COLO668 (cell line): ENCODE data around the gene NR1I2.

Experiments used
- DNase-seq: peaks from one replicate; lab custom pipeline; 2025; ENCODE audit not compliant: unreplicated experiment; lab: John Stamatoyannopoulos, UW

NR1I2 gene

DNA sequence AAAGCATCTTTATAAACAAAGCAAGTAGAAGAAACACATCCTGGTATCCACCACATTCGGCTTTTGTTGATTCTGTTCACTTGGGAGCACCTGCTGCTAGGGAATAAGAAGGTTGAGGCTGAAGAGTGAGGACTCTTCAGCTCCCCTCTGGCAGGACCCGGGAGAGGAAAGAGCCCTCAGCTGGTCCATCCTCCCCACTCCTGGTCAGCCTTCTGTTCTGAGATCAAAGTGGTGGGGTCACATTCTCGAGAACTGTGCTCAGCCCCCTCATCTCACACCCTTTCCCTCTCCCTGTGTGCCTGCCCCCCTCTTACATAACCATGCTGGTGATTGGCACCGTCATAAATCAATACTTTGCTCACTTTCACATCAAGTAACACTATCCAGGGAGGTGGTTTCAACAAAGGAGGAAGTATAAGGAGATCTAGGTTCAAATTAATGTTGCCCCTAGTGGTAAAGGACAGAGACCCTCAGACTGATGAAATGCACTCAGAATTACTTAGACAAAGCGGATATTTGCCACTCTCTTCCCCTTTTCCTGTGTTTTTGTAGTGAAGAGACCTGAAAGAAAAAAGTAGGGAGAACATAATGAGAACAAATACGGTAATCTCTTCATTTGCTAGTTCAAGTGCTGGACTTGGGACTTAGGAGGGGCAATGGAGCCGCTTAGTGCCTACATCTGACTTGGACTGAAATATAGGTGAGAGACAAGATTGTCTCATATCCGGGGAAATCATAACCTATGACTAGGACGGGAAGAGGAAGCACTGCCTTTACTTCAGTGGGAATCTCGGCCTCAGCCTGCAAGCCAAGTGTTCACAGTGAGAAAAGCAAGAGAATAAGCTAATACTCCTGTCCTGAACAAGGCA lies at the start of gene NR1I2:
NR1I2 (plus strand) TSS at position 772 of the 869 bp plus-strand sequence.
- no peak for DNase-seq

DNA sequence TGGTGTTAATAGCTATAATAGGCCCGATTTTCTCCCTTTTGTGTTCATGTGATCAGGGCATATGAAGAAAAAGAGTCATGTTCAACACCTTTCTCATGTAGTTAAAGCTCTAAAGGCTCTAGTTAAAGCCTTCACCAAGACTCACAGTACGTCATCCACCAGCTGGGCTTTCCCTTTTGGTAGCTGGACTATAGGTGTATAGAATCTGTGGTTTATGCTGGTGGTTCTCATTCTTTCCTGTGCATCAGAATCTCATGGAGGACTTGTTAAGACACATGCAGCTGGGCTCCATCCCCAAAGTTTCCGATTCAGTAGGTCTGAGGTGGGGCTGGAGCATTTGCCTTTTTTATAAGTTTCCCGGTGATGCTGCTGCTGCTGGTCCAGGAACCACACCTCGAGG lies 48.1 kb upstream of the NR1I2 start:
- DNase-seq: no peak

DNA sequence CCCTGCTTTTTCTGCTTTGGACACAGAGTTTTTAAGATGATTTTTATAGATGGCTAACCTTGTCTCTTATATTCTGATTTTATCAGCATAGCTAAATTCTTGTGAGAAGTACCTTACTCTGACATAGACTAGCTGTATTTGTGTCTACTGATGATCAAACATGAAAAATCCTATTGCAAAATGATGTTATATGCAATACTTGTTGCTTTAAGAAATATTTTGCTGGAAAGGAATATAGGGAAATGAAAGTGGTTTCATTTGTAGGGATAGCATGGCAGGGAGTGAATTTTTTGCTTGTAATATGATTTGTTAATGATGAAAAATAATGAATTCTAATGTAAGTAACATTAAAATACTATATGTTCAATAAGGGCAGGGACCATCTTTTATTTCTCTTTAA lies 43.2 kb upstream of the NR1I2 start:
- no peak for DNase-seq

GRCh38 chr3:119741657-119742590 lies 40.0 kb upstream of the NR1I2 start:
- no peak for DNase-seq

DNA sequence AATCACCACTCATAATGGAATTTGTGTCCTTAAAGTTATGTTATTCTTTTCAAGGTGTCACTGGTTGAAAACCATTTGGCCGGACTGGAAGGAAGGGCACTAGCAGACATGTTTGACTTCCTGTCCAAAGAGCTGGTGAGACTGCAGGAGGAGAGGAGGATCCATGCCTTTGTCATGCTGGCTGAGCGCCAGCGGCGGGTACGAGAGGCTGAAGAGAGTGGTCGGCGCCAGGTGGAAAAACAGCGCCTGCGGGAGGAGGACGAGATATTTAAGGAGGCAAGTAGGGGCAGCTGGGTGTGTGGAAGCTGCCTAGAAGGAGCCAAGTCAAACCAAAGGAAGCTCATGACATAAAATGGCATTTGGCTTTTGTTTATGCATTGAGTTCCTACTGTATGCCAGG lies 38.0 kb upstream of the NR1I2 start:
- DNase-seq: no peak

DNA sequence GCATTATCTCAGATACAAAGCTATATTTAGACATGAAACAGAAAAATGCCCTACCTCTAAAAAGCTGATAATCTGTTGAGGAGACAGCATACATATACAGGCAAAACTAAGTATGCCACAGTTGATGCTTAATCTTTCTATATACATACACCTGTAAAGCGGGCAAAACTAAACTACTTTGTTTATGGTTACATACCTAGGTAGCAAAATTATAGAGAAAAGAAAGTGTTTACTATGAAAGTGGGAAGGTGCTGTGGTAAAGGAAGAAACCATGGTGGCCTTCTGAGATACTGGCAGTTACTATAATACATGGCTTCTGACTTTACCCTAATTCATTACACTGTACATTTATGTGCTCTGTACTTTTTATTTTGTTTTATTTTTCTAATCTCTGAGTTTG lies 36.0 kb upstream of the NR1I2 start:
- DNase-seq: no peak

DNA sequence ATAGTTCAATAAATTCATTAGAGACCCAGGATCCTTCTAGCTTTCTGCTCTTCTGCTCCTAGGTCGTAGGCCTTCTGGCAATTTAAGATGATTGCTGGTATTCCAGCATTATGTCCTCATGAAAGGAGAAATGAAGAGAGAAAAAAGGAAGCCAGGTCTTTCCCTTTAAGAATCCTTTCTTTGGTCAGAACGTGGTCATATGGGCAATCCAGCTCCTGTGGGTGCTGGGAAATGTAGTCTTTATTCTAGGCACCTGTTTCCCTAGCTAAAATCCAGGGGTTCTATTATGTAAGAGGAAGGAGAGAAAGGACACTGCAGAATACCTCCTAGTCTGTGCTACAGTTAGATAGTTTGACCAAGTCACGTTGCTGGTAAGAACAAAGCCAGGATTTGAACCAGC lies 35.5 kb upstream of the NR1I2 start:
- DNase-seq: no peak

DNA sequence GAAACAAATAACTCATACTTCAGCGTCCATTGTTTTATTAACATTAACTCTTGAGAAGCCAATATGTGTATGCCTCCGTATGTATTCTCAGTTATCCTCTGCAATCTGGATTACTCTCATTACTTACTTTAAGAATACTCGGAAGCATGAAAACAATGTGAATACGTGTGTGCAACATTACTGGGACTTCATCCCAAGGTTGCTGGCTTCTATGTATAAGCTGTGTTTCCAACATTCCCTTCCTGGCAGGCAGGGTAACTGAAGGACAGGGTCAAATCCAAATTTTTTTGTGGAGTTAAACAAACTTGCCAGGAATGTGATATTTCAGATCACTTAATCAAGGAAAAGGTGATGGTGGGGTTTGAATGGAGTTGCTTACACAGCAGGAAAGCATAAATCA lies 34.5 kb upstream of the NR1I2 start:
- DNase-seq: no peak

- DNase-seq: no peak
These were observed 32.9 kb upstream of the NR1I2 start for GRCh38 chr3:119748991-119749390.

GRCh38 chr3:119751423-119751822 lies 30.5 kb upstream of the NR1I2 start:
- DNase-seq: no peak

DNA sequence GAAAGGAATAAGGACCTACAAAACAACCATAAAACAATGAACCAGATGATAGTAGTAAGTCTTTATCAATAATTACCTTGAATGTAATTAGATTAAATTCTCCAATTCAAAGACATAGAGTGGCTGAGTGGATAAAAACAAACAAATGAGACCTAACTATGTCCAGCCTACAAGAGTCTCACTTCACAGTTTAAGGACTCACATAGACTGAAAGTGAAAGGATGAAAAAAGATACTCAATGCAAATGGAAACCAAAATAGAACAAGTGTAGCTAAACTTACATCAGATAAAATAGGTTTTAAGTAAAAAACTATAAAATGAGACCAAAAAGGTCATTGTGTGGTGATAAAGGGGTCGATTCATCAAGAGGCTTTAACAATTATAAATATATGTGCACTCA lies 21.9 kb upstream of the NR1I2 start:
- no peak for DNase-seq

DNA sequence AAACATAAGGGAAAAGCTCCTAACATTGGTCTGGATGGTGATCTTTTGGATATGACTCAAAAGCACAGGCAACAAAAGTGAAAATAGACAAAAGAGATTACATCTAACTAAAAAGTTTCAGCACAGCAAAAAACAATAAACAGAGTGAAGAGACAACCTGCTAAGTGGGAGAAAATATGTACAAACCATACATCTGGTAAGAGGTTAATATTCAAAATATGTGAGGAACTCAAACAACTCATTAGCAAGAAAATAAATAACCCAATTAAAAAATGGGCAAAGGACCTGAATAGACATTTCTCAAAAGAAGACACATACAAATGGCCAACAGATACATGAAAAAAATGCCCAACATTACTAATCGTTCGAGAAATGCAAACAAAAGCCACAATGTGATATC lies 19.0 kb upstream of the NR1I2 start:
- DNase-seq: no peak

DNA sequence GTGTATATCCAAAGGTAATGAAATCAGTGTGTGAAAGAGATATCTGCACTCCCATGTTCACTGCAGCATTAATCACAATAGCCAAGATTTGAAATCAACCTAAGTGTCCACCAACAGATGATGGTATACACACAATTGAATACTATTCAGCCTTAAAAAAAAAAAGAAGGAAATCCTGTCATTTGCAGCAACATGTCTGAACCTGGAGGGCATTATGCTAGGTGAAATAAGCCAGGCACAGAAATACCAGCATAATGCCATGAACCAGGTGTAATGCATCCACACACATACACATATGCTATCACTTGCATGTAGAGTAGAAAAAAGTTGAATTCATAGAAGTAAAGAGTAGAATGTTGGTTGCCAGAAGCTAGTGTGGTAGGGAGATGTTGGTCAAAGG lies 18.4 kb upstream of the NR1I2 start:
- DNase-seq: no peak

DNA sequence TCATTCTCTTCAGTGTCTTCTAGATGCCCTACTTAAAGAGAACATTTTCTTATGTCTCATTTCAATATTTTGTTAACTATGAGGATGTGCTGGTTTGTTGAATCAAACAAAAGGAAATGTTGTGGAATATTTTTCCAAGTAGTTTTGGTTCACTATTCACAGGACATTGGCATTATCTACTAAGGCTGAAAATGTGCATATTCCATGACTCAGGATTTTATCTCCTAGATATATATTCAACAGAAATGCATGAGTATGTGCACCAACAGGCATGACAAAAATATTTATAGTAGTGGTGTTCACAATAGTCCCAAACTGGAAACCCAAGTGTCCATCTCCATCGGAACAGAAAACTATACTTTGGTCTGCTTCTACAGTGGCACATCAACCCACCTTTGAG lies 16.7 kb upstream of the NR1I2 start:
- DNase-seq: no peak

- no peak for DNase-seq
These were observed 13.8 kb upstream of the NR1I2 start for GRCh38 chr3:119767936-119768601.

DNA sequence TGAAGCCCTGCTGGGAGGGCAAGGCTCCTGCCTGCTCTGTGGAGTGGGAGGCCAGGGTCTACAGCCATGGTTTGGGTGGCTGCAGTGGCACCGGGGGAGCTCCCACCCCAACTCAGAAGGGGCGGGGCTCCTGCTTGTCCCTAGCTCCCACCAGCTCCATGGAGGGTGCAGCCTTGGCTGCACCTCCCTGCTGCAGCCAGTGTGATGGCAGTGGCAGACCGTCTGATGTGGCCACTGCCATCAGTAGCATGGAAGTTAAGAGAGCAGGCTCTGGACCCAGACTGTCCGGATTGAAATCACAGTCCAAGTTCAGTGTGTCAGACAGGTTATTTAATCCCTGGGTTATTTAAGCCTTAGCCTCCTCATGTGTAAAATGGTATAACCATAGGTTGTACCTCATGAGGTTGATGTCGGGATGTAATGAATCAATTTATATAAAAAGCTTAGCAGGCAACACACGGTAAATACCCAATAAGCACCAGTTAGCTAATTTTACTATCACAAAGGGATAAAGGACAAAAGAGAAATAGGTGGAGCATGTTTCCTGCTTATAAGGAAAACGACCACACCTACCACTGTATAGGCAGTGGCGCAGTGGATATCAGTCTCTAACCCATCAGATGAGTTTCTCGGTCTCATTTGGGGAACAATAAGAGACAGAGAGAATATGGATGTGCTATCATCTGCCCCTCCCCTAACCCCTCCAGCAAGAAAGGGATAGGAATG lies 13.1 kb upstream of the NR1I2 start:
- no peak for DNase-seq

DNA sequence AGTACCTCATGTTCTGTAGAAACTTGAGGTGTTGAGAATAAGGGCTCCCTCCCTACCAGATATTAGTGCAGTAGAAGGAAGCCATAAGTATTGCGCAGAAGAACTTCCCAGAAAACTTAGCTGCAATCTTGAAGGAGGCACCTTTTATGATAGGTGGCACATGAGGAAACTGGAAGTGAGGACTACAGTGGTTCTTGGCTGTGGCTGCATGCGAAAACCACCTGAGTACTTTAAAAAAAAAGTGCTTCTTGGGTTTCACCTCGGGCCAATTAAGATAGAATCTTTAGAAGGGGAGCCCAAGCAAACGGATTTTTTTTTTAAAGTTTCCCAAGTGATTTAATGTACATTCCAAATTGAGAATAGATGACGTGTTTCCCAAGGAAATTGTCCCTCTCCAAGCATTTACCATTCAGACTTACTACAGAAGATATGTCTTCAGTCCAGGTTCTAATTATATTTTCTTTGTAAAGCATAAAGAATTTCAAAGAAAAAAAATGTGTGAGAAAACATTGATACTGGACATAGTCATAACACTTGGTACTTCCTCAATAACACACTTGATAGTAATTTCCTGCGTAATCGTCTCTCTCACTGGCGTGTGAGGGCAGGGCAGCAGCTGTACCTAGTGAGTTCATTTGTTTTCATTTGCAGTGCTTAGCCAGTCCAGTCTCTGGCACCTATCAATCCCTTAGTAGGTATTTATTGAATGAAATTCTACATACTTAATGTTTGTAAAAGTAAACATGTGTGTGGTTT lies 12.3 kb upstream of the NR1I2 start:
- DNase-seq: no peak

DNA sequence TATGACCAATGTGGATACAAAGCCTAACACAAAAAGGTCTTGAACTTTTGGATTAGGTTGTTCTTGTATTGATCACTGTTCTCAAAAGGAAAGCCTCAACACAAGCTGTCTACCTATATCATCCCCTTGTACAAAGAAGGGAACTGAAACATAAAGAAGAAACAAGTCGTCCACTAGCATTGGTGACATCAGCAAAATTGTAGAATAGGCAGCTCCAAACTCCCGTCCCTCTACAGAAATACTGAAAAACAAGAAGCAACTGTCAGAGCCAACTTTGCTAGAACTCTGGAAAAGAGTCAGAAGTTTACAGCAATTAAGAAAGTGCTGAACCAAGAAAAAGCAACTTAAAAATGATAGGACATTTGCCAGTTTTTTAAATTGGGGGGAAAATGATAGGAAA lies 7.5 kb upstream of the NR1I2 start:
- DNase-seq: no peak

DNA sequence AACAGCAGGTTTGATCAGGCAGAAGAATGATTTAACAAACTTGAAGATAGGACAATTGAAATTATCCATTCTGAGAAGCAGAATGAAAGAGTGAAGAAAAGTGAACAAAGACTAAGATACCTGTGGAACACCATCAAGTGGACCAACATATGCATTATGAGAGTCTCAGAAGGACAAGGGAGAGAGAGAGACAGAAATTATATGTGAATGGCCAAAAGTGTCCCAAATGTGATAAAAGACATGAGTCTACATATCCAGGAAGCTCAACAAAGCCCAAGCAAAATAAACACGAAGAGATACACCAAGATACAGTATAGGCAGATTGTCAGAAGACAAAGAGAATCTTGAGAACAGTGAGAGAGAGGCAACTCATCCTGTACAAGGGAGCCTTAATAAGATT lies 5.6 kb upstream of the NR1I2 start:
- DNase-seq: no peak

DNA sequence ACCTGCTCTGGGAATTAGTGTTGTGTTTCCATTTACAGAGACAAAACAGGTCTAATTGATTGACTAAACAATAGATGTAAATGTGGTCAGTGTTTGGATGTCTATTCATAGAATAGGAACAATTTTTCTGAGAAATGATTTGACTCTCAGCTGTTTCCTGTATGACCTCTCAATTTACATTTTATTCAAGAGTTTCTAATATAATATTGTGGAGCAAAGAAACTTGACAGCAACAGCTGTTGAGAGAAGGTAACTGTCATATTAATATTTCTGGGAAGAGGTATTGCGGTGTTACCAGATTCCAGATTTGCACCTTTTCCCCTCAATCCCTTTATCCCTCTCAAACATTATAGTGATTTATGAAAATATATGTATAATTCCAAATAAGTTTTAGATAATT lies 3.7 kb upstream of the NR1I2 start:
- DNase-seq: no peak
